Glutamatergic neuron (in vitro differentiated cells): ENCODE results near the gene NAP1L4. TPM values are rescaled to one million over a fixed set of nuclear protein-coding genes. Genes with fewer than 3 reads are reported as not detected.

ENCODE experiments used
- DNase-seq: peaks from one replicate; pipeline ENCODE4 v3.0.0; 2022
- H3K27ac Mint-ChIP-seq: one replicate; pipeline ENCODE4 v1.8.0; 2020; ENCODE audit warnings: mild to moderate bottlenecking, mixed read lengths, inconsistent platforms; ENCODE audit not compliant: unreplicated experiment
- H3K27me3 Mint-ChIP-seq: one replicate; pipeline ENCODE4 v1.8.0; 2020; ENCODE audit warnings: mild to moderate bottlenecking, moderate library complexity, mixed read lengths, inconsistent platforms; ENCODE audit not compliant: unreplicated experiment
- H3K36me3 Mint-ChIP-seq: one replicate; pipeline ENCODE4 v1.8.0; 2020; ENCODE audit warnings: mild to moderate bottlenecking, mixed read lengths, inconsistent platforms; ENCODE audit not compliant: unreplicated experiment
- H3K4me1 Mint-ChIP-seq: one replicate; pipeline ENCODE4 v1.8.0; 2020; ENCODE audit warnings: mild to moderate bottlenecking, low read depth, mixed read lengths, inconsistent platforms; ENCODE audit not compliant: unreplicated experiment
- H3K4me3 Mint-ChIP-seq: one replicate; pipeline ENCODE4 v1.8.0; 2020; ENCODE audit warnings: mild to moderate bottlenecking, mixed read lengths, inconsistent platforms; ENCODE audit not compliant: unreplicated experiment
- H3K9me3 Mint-ChIP-seq: one replicate; pipeline ENCODE4 v1.8.0; 2020; ENCODE audit warnings: mild to moderate bottlenecking, moderate library complexity, mixed read lengths, inconsistent platforms; ENCODE audit not compliant: unreplicated experiment
- CTCF ChIP-seq: fragments of 200-600 bp; sonication (generic); IDR thresholded peaks from one replicate; pipeline ENCODE4 v1.5.0; 2021; ENCODE audit not compliant: partially characterized antibody, unreplicated experiment
- total RNA-seq: library from RNA; stranded (reverse); fragmentation: NEBNext Ultra II Directional; extraction: Animal tissue kit (Norgen Biotek cat#: 25700); gene quantifications from one replicate; pipeline ENCODE4 v1.2.1, GENCODE V29; 2021; ENCODE audit not compliant: unreplicated experiment

NAP1L4 gene
- total RNA-seq, 1 donor from 2014 or later: 209 TPM

GRCh38 chr11:2913776-2914175, 78.4 kb downstream of the NAP1L4 start:
- Mint-ChIP-seq H3K4me3 (no peak overlapping the region), H3K27me3 (no peaks in the 10 kb centered on the region), H3K27ac (no peak overlapping the region), H3K36me3 (no peaks in the 10 kb centered on the region), H3K9me3 (no peaks in the 10 kb centered on the region), H3K4me1 (no peaks in the 10 kb centered on the region)
- DNase-seq: no peak
- TF ChIP-seq CTCF: no peak

- TF ChIP-seq CTCF: no peak
- H3K9me3 Mint-ChIP-seq: no peaks in the 10 kb centered on the region
- no peaks in the 10 kb centered on the region for H3K36me3 Mint-ChIP-seq
- H3K27me3 Mint-ChIP-seq: no peaks in the 10 kb centered on the region
- H3K4me3 Mint-ChIP-seq: no peak overlapping the region
- no peak overlapping the region for H3K27ac Mint-ChIP-seq
- no peak for DNase-seq
- H3K4me1 Mint-ChIP-seq: no peaks in the 10 kb centered on the region
Measured at GRCh38 chr11:2913019-2913431, 79.1 kb downstream of the NAP1L4 start.

- Mint-ChIP-seq H3K4me1 (no peaks in the 10 kb centered on the region), H3K27ac (no peak overlapping the region)
- DNase-seq: no peak
Measured at GRCh38 chr11:2912498-2912897, 79.6 kb downstream of the NAP1L4 start.

GRCh38 chr11:2911785-2912391, 80.2 kb downstream of the NAP1L4 start:
- no peak for TF ChIP-seq CTCF
- no peak overlapping the region for H3K4me3 Mint-ChIP-seq
- H3K9me3 Mint-ChIP-seq: peaks cover 3% of the 10 kb centered on the region
- H3K27me3 Mint-ChIP-seq: no peaks in the 10 kb centered on the region
- no peaks in the 10 kb centered on the region for H3K4me1 Mint-ChIP-seq
- no peak overlapping the region for H3K27ac Mint-ChIP-seq
- H3K36me3 Mint-ChIP-seq: peaks cover 4% of the 10 kb centered on the region
- DNase-seq: no peak

More at GRCh38 chr11:2912498-2912897, 79.6 kb downstream of the NAP1L4 start:
- peaks cover under 1% of the 10 kb centered on the region for H3K9me3 Mint-ChIP-seq
- no peak for TF ChIP-seq CTCF
- H3K36me3 Mint-ChIP-seq: peaks cover under 1% of the 10 kb centered on the region
- H3K4me3 Mint-ChIP-seq: no peak overlapping the region
- H3K27me3 Mint-ChIP-seq: no peaks in the 10 kb centered on the region

GRCh38 chr11:2911088-2911784, 80.9 kb downstream of the NAP1L4 start:
- TF ChIP-seq CTCF: no peak
- peaks cover 4% of the 10 kb centered on the region for H3K36me3 Mint-ChIP-seq
- H3K4me3 Mint-ChIP-seq: no peak overlapping the region
- no peaks in the 10 kb centered on the region for H3K27me3 Mint-ChIP-seq
- H3K9me3 Mint-ChIP-seq: peaks cover 3% of the 10 kb centered on the region
- H3K4me1 Mint-ChIP-seq: no peaks in the 10 kb centered on the region
- no peak overlapping the region for H3K27ac Mint-ChIP-seq
- DNase-seq: no peak
